Esophagus (tissue), 2 donors: ENCODE measurements around the gene FOXP1. TPM values are rescaled to one million over a fixed set of nuclear protein-coding genes. Genes with fewer than 3 reads are reported as not detected.

Experiments
- polyA plus RNA-seq, 2 donors: library from polyadenylated mRNA; stranded (reverse); fragments of 200-250 nt; gene quantifications; one replicate each; pipeline ENCODE4 v1.2.3, GENCODE V29; 2013
- donor health status: healthy with polysubstance abuse.
- donor health status: Bipolar disorder and iron deficiency.

Gene FOXP1
- polyA plus RNA-seq, 2 donors = 10.7 to 20.4 TPM

Other genes with a start within 250 kb of the FOXP1 start
- gene EIF4E3, start 141.7 kb upstream of the FOXP1 start, polyA plus RNA-seq = 1 to 10 TPM; 5.2 to 6.7 TPM
- 1 to 10 TPM; 1.4 to 3.2 TPM for gene GPR27, start 170.1 kb upstream of the FOXP1 start, polyA plus RNA-seq
- gene PROK2, start 201.4 kb upstream of the FOXP1 start, polyA plus RNA-seq = under 1 TPM; 0.04 to 0.24 TPM